ENCODE results near the gene SON. TPM values are rescaled to one million over a fixed set of nuclear protein-coding genes. Genes with fewer than 3 reads are reported as not detected.
A peak's percentile ranks its signal among the peaks of the same experiment; 100 is the strongest.
"Not testable (repeated sequence)": the region's sequence is repeated elsewhere in the genome, so short reads cannot be mapped to it uniquely, and the experiment has no call there.

SON gene
- polyA plus RNA-seq, 3 donors = 322 to 376 (median 360) TPM

DNA sequence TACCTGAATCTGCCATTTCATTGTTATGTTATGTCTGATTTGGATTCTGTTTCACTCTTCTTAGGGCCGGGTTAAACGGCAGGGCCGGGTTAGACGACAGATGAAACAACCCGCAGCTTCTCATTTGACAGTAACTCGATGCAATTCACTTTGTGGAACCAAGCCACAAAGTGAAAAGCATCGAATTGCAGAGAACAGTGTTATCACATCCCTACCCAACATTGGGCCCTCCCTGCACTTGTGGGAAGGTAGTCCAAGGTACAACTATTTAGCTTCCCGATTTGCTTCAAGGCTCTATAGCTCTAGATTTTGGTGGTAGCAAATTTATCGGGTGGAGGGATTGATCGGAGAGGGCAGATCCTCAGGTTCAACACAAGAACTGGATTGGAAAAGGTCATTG, 17.0 kb downstream of the SON start:
- no peak for DNase-seq (ENCODE audit: extremely low read depth in 1 of 11, low read depth in 9 of 11, low spot score in 4 of 11)

DNA sequence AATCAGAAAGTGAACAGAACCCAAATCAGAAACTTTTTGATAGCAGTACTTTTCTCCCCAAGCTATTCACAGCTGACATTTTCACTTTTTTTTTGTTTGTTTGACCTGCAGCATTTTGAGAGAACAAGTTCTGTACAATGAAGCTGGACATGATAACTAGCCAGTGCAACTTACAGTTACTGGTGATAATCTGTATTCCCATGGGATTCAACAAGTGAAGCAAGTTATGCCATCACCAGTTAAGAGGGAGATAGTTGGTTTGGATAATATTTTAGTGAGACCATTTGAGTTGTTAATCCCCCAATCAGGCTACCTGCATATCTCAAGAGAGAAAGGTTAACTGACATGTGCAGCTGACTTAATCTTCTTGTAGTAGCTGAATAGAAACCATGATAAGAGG, 18.1 kb downstream of the SON start:
- no peak for DNase-seq (ENCODE audit: extremely low read depth in 1 of 11, low read depth in 9 of 11, low spot score in 4 of 11)

DNA sequence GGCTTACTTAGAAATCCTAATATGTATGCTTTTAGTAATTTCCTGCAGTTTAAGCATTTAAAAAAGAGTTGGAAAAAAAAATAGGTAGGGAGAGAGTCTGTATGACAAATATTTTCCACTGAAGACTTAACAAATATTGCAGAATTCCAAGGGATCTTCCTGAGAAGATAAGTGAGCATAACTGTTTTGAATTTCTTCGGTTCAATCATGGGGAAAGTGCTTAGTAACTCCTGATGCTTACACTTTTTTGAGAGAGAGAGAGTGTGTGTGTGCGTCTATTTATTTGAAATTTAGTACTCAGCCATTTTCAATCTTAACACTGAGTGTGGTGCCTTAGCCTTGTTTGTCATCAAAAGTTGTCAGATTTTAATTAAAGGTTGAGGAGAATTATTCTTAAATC, 18.5 kb downstream of the SON start:
- DNase-seq (ENCODE audit: extremely low read depth in 1 of 11, low read depth in 9 of 11, low spot score in 4 of 11) = no peak

DNA sequence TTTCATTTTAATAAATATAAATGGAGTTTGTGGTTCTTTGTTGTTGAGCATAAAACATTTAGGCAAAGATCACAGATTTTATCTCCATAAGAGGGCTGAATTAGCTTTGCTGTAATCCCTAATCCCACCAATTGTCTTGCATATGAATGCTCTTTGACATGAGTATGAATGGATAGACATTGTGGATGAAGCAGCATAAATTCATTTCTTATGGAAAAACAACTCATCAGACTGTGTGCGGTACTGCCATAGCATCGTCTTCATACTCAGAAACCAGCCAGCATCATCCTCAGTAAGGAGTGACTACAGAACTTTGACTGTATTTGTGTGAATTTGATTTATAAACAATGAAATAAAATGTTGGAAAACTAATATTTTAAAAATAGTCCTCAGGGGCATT, 19.6 kb downstream of the SON start:
- no peak for DNase-seq (ENCODE audit: extremely low read depth in 1 of 11, low read depth in 9 of 11, low spot score in 4 of 11)

DNA sequence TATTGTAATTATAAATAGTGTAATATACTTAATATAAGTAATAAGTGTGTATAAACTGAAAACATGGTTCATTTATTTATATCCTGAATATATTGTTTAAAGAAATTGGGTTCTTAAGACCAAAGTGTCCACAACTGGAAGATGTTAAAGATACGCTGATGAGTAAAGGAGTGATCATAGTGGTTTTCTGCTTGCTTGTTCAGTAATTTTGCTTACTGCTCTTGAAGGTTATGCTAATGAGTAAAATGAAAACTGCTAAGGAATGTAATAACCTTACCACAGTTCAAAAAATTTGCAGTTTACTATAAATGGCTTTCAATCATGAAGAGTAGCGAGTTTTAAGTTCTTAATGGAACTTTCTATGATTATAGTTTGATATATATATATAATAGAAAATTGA, 23.7 kb downstream of the SON start:
- no peak for DNase-seq (ENCODE audit: extremely low read depth in 1 of 11, low read depth in 9 of 11, low spot score in 4 of 11)

DNA sequence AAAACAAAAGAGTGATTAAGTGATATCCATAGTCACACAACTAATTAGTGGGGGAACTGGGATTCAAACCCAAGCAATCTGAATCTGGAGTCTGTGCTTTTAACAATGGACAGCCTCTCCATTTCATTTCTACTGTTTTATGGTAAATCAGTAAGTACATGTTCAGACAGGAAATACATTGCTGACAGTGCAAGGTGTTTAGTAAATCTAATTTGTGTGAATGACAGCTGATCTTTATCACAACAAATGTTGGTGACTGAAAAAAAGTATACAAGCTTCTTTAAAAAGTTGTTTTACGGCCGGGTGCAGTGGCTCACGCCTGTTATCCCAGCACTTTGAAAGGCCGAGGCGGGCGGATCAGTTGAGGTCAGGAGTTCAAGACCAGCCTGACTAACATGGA, 25.1 kb downstream of the SON start:
- no peak for DNase-seq (ENCODE audit: extremely low read depth in 1 of 11, low read depth in 9 of 11, low spot score in 4 of 11)

DNA sequence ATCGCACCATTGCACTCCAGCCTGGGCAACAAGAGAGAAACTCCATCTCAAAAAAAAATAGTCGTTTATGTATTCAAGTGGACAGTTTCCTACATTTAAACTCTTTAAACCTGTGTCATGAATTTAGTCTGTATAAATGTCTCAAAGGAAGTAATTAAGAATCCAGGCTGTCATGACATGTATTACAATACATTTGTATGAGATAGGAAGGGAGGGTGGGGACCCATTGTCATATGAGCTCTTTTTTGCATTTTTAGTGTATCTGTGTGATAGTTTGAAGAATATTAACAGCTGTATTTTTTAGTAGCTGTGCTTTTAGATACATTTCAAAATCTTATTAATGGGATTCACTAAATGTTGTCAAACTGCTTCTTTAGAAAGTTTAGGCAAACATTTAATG, 25.6 kb downstream of the SON start:
- no peak for DNase-seq (ENCODE audit: extremely low read depth in 1 of 11, low read depth in 9 of 11, low spot score in 4 of 11)

DNA sequence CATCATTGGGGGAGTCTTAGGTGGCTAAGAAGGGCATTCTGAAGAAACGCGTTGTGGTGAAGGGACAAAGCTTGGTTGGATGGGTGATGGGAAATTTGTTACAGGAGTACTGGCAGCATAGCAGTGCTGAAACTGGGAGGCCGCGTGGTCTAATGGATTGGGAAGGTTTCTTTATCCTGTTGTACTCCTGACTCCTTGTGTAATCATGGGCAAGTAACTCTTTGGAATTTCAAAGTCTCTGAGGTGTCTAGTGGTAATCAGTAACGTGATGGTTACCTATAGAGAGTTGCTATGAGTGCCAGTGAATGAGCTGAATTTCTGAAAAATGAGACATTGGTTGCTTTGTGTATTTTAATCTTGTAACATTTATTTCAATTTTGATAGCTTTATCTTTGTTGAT, 27.2 kb downstream of the SON start:
- DNase-seq (ENCODE audit: extremely low read depth in 1 of 11, low read depth in 9 of 11, low spot score in 4 of 11) = no peak

DNA sequence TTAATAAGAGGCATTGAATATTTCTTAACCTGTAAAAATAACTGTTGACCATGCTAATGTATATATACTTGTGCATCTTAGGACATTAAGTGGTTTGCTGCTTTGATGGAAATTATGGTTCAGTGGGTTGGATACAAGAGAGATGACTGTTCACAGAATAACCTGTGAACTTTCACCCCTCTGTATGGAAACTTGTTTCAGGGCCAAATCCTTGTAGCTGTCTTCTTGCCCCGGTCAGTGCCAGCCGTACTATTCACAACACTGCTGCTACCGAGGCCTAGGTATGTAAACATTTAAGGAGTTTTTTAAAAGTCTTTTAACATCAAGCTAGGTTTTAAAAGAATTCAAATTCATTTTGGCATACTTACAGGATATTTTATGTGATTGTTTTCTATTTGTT, 29.5 kb downstream of the SON start:
- no peak for DNase-seq (ENCODE audit: extremely low read depth in 1 of 11, low read depth in 9 of 11, low spot score in 4 of 11)

DNA sequence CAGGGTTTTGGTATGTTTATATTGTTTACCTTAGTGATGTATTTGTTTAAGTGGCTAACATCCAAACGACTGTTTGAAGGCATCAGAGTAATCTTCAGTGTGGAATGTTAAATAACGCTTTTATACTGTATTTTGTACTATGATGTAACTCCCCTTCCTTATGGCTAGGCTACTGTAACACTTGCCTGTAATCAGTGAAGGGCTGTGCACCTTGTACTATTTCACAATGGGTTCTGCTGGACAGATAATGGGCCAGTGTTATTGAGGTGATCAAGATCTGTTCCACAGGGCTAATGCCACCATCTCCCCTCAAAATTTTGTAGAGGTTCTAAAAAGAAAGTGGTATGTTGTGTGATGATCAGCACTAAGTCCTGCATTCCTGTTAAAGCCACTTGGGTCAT, 33.9 kb downstream of the SON start:
- DNase-seq (ENCODE audit: extremely low read depth in 1 of 11, low read depth in 9 of 11, low spot score in 4 of 11) = not testable (repeated sequence)

DNA sequence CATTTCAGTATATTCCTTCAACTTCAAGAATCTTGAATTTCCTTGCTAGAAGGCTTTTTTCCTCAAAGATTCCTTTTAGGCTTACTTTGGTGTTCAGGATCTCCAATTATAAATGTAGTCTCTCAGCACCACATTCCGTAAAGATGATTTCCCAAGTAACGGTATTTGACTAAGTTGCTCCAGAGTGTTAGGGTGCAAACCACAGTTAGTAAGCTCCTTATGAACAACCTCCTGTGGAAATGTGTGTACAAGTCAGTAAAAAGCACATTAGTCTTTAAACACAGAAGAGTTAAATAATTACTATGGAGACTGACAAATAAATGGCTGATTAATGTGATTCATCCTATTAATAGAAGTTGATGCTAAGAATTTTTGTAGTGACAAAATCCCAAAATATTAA, 35.4 kb downstream of the SON start:
- DNase-seq (ENCODE audit: extremely low read depth in 1 of 11, low read depth in 9 of 11, low spot score in 4 of 11) = no peak

DNA sequence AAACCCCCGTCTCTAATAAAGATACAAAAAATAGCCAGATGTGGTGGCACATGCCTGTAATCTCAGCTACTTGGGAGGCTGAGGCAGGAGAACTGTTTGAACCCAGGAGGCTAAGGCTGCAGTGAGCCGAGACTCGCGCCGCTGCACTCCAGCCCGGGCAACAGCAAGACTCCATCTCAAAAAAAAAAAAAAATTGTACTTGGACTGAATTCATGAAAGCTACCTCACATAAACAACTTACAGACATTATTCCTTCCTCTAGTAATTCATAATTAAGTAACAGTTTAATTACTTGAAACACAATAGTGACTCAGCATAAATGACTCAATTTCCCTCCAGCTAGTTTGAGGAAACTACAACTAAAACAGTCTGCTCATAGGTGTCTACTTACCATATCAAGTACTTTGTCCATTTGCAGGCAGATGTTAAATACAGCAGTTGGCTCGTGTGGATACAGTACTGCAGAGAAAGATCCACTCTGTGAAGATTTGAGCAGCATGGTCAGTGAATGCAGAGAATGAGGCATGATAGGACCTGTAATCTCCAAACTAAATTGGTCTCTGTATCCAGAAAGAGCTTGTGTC, 36.2 kb downstream of the SON start:
- no peak for DNase-seq (ENCODE audit: extremely low read depth in 1 of 11, low read depth in 9 of 11, low spot score in 4 of 11)

DNA sequence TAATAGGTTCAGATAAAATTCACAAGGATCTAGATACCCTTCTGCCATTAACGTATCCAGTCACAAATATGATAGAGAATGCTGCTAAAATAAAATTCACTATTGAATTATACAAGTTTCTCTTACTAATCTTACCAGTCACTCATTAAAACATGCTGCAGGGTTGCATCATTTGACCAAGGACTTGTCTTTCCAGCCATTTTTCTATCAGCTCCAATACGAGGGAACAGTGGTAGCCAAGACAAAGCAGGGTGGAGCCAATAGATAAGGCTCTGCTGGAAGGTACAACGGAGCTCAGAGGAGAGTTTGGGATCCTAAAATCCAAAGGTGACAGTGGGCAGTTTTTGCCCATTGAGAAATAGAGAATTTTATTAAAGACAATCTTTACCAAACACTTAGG, 41.6 kb downstream of the SON start:
- DNase-seq (ENCODE audit: extremely low read depth in 1 of 11, low read depth in 9 of 11, low spot score in 4 of 11) = no peak

DNA sequence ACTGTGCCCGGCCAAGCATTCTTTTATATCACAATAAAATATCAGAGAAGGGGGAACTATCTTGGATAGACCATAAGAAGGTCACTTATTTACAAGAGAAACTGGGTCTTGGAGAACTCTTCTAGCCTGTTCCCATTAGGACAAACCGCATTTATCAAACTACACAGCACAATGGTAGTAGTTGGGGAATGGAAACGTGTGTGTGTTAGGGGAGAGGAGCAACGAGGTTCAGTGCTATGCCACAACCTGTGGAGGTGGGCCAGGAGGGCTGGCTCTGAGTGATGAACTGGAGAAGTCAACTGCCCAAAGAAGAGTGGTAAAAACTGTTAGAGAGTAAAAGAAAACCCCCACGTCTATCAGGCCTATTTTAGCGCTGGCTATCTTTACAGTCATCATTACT, 44.1 kb downstream of the SON start:
- no peak for DNase-seq (ENCODE audit: extremely low read depth in 1 of 11, low read depth in 9 of 11, low spot score in 4 of 11)

DNA sequence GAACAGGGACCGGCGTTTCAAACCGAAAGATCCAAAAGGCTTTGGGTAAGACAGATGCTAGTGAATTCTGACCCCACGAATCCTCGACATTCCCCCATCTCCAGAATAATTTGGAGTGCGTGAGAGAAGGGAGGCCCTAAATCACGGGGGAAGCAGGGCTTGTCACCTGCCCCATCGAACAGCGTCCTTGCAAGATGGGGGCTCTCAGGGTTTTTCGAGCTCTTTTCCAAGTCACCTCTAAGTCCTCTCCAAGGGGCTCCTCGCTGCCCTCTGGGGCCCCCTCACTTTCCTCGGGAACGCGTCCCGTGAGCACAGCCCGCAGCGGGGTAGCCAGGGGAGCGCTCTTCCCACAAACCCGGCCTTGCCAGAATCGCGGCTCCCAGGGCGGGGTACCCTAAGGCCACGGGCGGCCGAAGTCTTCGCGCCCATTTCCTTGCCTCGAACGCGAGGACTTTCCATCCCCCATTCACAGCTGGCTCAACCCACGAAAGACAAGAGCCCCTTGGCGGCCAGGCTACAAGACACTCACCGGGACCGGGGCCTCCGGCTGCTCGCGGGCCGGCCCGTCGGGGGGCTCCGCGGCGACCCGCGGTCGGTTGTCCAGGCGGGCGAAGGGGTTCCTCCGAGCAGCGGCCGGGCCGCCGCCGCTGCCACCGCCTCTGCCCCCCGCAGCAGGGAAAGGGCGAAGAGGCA, 45.1 kb downstream of the SON start:
- DNase-seq (ENCODE audit: extremely low read depth in 1 of 11, low read depth in 9 of 11, low spot score in 4 of 11) = peak in 7 of 11 donors; percentile 15 to 34 (median 20)

DNA sequence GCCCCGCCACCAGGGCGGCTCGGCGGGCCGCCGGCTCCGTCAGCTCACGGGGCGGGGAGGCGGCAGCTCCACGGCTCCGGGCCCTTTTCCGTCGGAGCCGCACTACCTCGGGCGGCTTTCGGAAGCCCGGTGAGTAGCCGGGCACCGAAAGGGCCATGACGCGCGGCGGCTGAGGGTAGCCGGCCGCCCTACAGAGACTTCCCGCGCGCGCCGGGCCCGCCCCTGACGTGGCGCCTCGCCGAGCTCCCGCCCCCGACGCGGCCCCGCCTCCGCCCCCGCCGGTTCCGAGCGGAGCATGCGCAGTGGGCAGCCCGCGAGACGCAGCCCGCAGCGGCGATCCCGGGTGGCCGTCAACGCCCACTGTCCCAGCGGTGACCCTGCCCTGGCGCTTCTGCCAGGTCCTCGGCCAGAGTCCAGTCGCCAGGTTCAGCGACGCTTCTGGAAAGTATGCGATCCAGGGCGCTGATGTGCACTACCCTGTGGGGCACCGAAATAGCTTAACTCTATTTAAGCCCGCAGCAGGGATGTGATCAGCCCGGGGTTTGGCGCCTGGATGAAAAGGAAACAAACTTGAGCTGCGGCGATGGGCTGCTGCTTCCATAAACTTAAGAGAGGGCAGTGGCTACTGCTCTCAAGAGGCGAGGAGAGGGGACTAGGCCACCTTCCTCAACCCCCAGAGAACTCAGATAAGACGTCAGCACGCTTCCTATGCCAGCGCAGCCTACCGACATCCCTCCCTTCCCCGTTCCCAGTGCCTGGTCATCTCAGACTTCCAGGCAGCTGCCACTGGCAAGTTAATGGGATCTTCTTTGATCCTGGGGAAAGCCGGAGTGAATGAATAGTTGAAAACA, 45.9 kb downstream of the SON start, which contains the start of gene DONSON:
TSS of gene DONSON (minus strand) at position 200 of the 851 bp plus-strand sequence. CDS start at position 157, 43 bp downstream.
- DNase-seq (ENCODE audit: extremely low read depth in 1 of 11, low read depth in 9 of 11, low spot score in 4 of 11) = peak; percentile 57 to 89 (median 80)

DNA sequence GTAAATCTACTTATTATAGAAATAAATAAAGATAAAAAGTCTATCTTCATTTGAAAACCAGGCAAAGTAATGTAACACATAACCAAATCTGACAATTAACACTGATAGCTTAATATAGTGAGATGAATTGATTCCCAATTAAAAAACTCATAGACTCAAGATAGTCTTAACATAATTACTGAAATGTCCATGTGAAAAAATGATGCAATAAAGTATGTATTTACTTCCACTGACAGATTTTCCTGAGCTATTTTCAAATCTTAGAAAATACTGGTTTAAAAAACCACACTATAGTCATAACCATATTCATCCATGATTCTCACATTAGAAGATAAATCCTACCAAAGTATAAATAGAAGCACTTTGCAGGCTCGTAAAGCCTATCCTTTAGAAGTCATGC, 55.2 kb downstream of the SON start:
- no peak for DNase-seq (ENCODE audit: extremely low read depth in 1 of 11, low read depth in 9 of 11, low spot score in 4 of 11)

DNA sequence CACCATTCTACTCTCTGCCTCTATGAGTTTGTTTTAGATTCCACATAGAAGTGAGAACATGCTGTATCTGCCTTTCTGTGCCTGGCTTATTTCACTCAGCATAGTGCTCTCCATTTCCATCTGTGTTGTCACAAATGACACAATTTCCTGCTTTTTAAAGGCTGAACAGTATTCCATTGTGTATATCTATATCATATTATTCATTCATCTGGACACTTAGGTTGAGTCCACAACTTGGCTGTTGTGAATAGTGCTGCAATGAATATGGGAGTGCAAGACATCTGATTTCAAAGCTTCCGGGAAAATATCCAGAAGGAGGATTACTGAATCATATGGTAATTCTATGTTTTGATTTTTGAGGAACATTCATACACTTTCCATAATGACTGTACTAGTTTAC, 65.7 kb downstream of the SON start:
- DNase-seq (ENCODE audit: extremely low read depth in 1 of 11, low read depth in 9 of 11, low spot score in 4 of 11) = no peak

DNA sequence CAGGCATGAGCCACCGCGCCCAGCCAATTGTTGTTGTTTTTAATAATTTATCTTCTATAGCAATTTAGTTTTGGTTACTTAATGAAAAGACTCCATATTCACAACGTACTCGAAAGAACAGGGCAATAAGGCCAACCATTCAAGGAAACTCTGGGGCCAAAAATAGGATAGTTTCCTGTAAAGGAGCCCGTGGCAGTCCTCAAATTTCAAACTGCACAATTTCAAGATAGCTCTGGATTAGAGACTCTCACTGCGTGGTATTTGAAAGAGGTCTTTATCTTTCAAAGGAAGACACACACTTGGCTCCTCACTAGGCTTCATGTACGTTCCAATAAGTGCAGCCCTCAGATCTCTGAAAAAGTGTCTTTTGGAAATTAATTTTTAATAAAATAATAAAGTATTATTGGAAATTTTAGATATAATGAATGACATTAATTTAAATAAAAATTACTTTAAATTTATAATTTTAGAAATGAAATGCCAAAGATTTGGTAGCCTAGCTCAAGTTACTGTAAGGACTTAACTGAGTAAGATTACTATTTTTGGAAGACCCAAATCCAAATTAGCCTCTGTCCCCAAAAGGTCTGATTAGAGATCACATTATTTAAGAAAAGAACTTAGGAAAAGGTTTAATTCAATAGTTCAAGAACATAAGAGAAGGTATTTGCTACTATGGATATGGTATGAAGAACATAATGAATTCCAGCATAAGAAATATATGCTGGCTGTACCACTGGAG, 68.3 kb downstream of the SON start:
- no peak for DNase-seq (ENCODE audit: extremely low read depth in 1 of 11, low read depth in 9 of 11, low spot score in 4 of 11)

DNA sequence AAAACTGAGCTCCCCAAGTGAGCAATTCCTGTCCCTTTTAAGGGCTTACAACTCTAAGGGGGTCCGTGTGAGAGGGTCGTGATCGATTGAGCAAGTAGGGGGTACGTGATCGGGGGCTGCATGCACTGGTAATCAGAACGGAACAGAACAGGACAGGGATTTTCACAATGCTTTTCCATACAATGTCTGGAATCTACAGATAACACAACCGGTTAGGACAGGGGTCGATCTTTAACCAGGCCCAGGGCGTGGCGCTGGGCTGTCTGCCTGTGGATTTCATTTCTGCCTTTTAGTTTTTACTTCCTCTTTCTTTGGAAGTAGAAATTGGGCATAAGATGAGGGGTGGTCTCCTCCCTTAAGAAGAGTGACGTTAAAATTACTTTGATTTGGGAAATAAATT, 74.7 kb downstream of the SON start:
- DNase-seq (ENCODE audit: extremely low read depth in 1 of 11, low read depth in 9 of 11, low spot score in 4 of 11) = not testable (repeated sequence)
